Fibroblast of lung (primary cell): Measurements from ENCODE around the gene AKT1. TPM values are rescaled to one million over a fixed set of nuclear protein-coding genes. Genes with fewer than 3 reads are reported as not detected.

ENCODE experiments used
- DNase-seq, 2 donors: peaks; one replicate each; pipeline versions ENCODE4 v3.0.0 to v3.0.0-alpha.2; 2010; ENCODE audit warnings: low read depth in 2 of 2
- H2AFZ ChIP-seq: 2 replicates; pipeline ENCODE4 v1.5.1; 2012; ENCODE audit warnings: low read length, control low read depth, inconsistent platforms
- H3K27ac ChIP-seq: 2 replicates; pipeline ENCODE4 v1.5.1; 2011; ENCODE audit warnings: low read length, control low read depth; ENCODE audit not compliant: insufficient read depth
- H3K27me3 ChIP-seq: 2 replicates; pipeline ENCODE4 v1.5.1; 2011; ENCODE audit warnings: mild to moderate bottlenecking, low read length; ENCODE audit not compliant: control insufficient read depth, insufficient read depth
- H3K36me3 ChIP-seq: 2 replicates; pipeline ENCODE4 v1.5.1; 2011; ENCODE audit warnings: low read length; ENCODE audit not compliant: control insufficient read depth, insufficient read depth
- H3K4me1 ChIP-seq: 2 replicates; pipeline ENCODE4 v1.5.1; 2011; ENCODE audit warnings: low read length; ENCODE audit not compliant: control insufficient read depth, insufficient read depth; ENCODE audit errors: extremely low read depth
- H3K4me2 ChIP-seq: 2 replicates; pipeline ENCODE4 v1.5.1; 2011; ENCODE audit warnings: low read length, control low read depth; ENCODE audit not compliant: insufficient read depth; ENCODE audit errors: extremely low read depth
- H3K4me3 ChIP-seq, 4 experiments: fragments of 200-600 bp in 1 of 4; sonication (generic) in 1 of 4; replicated peaks in 1 of 4; 2 replicates each; pipeline ENCODE4 v1.5.1; 2011 to 2016; ENCODE audit warnings: low read length in 4 of 4, low read depth in 3 of 4, mild to moderate bottlenecking in 3 of 4, control low read depth in 2 of 4, inconsistent platforms in 1 of 4, mixed read lengths in 1 of 4; ENCODE audit not compliant: insufficient read depth in 1 of 4; ENCODE audit errors: control extremely low read depth in 1 of 4
- H3K79me2 ChIP-seq: 2 replicates; pipeline ENCODE4 v1.5.1; 2012; ENCODE audit warnings: mild to moderate bottlenecking, low read length, inconsistent platforms; ENCODE audit not compliant: control insufficient read depth, insufficient read depth
- H3K9ac ChIP-seq: 2 replicates; pipeline ENCODE4 v1.5.1; 2011; ENCODE audit warnings: mild to moderate bottlenecking, low read length, control low read depth; ENCODE audit not compliant: insufficient read depth
- H3K9me3 ChIP-seq: 2 replicates; pipeline ENCODE4 v1.5.1; 2012; ENCODE audit warnings: low read depth, low read length; ENCODE audit not compliant: control insufficient read depth, insufficient read depth
- H4K20me1 ChIP-seq: 2 replicates; pipeline ENCODE4 v1.5.1; 2011; ENCODE audit warnings: low read length; ENCODE audit not compliant: control insufficient read depth, insufficient read depth; ENCODE audit errors: extremely low read depth
- CTCF ChIP-seq, 2 donors: IDR thresholded peaks in 1 of 2; conservative IDR thresholded peaks in 1 of 2; 1 replicate in 1 of 2; 2 replicates in 1 of 2; pipeline ENCODE4 v1.5.1; 2011 to 2012; ENCODE audit warnings: low read length in 2 of 2, control low read depth in 1 of 2, inconsistent platforms in 1 of 2, low read depth in 1 of 2, mild to moderate bottlenecking in 1 of 2
- EZH2 ChIP-seq: IDR thresholded peaks from 2 replicates; pipeline ENCODE4 v1.5.1; 2012; ENCODE audit warnings: low read length, control low read depth, mild to moderate bottlenecking; ENCODE audit errors: missing control alignments
- polyA plus RNA-seq, 2 donors: library from polyadenylated mRNA; depleted of rRNA in 1 of 2; stranded (reverse) in 1 of 2; unstranded in 1 of 2; fragments of >200 nt; gene quantifications; 2 replicates each; pipeline ENCODE4 v1.2.1, GENCODE V29; 2011 to 2012; ENCODE audit warnings: missing spikeins in 1 of 2
- total RNA-seq: library from RNA; depleted of rRNA; stranded (reverse); fragments of >200 nt; gene quantifications from 2 replicates; pipeline ENCODE4 v1.2.1, GENCODE V29; 2014

AKT1 gene
- total and polyA plus RNA-seq, 2 donors (not counting 1 experiment from before 2014, with no cell fraction given), result 83.2 to 127 TPM

- H3K9ac ChIP-seq, result no peak overlapping the region
- no peaks in the 10 kb centered on the region for H3K27me3 ChIP-seq
- H3K27ac ChIP-seq, result no peak overlapping the region
- no peak overlapping the region for H2AFZ ChIP-seq
- H3K36me3 ChIP-seq, result no peaks in the 10 kb centered on the region
- peaks cover 15% of the 10 kb centered on the region for H3K4me1 ChIP-seq
- DNase-seq, result no peak
- no peak for TF ChIP-seq EZH2
- TF ChIP-seq CTCF (conservative IDR thresholded peaks at IDR 0.05 in 1 of 2, IDR thresholded peaks at IDR 0.05 in 1 of 2; ENCODE audit: low read depth in 1 of 2, low read length in 2 of 2), result no peak
- no peak overlapping the region for H3K4me3 ChIP-seq
- no peaks in the 10 kb centered on the region for H4K20me1 ChIP-seq
- no peak overlapping the region for H3K4me2 ChIP-seq
- no peaks in the 10 kb centered on the region for H3K9me3 ChIP-seq
- peaks cover 14% of the 10 kb centered on the region for H3K79me2 ChIP-seq
Measured at GRCh38 chr14:104798300-104799243, 3.0 kb upstream of the AKT1 start.

DNA sequence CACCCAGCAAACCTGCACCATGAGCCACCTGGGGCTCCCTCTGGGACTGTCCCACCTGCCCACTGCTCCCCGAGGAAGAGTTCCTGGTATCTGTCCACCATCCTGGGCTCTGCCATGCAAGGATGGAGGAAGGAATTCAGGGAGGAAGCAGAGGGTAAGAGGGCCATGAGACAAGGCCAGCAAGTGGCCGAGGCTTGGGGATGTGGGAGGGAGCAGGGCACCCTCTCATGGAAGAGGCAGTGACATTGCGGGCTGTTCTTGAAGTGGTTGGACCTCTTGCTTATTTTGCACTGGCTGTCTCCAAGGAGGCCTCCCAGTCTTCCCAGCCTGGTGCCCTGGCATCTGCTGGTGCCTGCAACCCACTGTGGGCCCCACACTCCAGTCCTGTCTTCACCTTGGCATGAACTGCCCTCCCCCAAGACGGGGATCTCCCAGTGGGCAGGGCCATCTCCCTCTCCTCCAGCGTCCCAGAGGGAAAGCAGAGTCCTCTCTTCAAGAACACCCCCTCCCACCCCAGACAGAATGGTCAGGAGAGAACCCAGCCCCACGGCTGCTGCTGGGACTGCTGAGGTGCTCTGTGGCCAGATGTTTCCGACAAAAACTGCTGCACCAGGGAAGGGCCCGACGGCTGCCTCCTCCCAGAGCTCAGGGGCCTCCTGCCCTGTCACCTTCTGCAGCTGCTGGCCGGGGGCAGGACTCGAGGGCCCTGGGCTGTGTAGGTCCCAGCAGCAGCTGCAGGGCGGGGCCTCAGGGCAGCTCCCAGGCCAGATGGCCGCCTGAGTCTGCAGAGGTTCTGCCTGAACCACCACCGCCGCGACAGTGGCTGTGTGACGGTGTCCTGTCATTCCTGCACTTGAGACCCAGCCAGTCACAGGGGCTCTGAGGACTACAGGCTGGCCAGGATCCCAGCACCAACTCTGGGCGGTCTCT lies 1.8 kb upstream of the AKT1 start:
- Histone ChIP-seq H3K4me2 (no peak overlapping the region), H3K27me3 (no peaks in the 10 kb centered on the region), H3K9ac (no peak overlapping the region), H3K9me3 (no peaks in the 10 kb centered on the region), H3K36me3 (no peaks in the 10 kb centered on the region), H3K79me2 (peaks cover 25% of the 10 kb centered on the region), H3K27ac (no peak overlapping the region), H2AFZ (no peak overlapping the region), H3K4me1 (peaks cover 15% of the 10 kb centered on the region), H3K4me3 (no peak overlapping the region), H4K20me1 (no peaks in the 10 kb centered on the region)
- TF ChIP-seq EZH2, result no peak
- TF ChIP-seq CTCF (conservative IDR thresholded peaks at IDR 0.05 in 1 of 2, IDR thresholded peaks at IDR 0.05 in 1 of 2; ENCODE audit: low read depth in 1 of 2, low read length in 2 of 2), result no peak
- DNase-seq, result no peak

DNA sequence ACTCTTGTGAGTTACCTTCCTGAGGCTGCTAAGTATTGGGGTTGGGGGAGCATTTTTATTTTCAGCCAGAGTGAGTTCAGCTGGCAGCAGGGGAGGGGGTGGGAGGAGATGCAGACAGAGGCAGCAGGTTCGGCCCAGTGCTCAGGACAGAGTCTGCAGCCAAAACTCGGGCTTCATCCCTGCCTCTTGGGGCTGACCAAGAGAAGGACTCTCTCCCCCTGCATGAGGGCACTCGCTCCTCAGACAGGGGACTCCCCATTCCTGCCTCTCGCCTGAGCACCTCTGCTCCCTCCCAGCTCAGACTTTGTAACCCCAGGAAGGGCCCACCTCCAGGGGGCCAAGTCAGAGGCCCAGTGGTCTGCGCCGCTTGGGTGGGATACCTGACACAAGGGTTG lies 1.1 kb upstream of the AKT1 start:
- no peak overlapping the region for H3K27ac ChIP-seq
- no peak overlapping the region for H2AFZ ChIP-seq
- H3K4me1 ChIP-seq, result peaks cover 12% of the 10 kb centered on the region
- H3K9ac ChIP-seq, result no peak overlapping the region
- no peaks in the 10 kb centered on the region for H3K9me3 ChIP-seq
- TF ChIP-seq CTCF (conservative IDR thresholded peaks at IDR 0.05 in 1 of 2, IDR thresholded peaks at IDR 0.05 in 1 of 2; ENCODE audit: low read depth in 1 of 2, low read length in 2 of 2) (no peak), EZH2 (no peak)
- H4K20me1 ChIP-seq, result no peaks in the 10 kb centered on the region
- peaks cover 2% of the 10 kb centered on the region for H3K36me3 ChIP-seq
- no peak for DNase-seq
- H3K4me2 ChIP-seq, result no peak overlapping the region
- no peaks in the 10 kb centered on the region for H3K27me3 ChIP-seq
- H3K79me2 ChIP-seq, result peaks cover 32% of the 10 kb centered on the region
- no peak overlapping the region for H3K4me3 ChIP-seq
